ENCODE results near the gene DNAH10.

- no peak for TF ChIP-seq CTCF (conservative IDR thresholded peaks at IDR 0.05)
- no peak for TF ChIP-seq ZFX (IDR thresholded peaks at IDR 0.05)
These were observed 178.5 kb downstream of the DNAH10 start for GRCh38 chr12:123940627-123940966.

All from C4-2B (cell line).